SK-N-SH treated with all-trans-retinoic acid at 6 μM for 48 hours (cell line): ENCODE data around the gene FRMD4A.

Experiments
- ARNTL ChIP-seq: fragments of 450-650 bp; formaldehyde crosslinking; IDR thresholded peaks from 2 replicates; pipeline ENCODE4 v1.5.0; 2020; ENCODE audit warnings: low read depth, mild to moderate bottlenecking, moderate library complexity, borderline replicate concordance
- OSR1 ChIP-seq: fragments of 250-450 bp; sonication (Bioruptor Pico); IDR thresholded peaks from 2 replicates; pipeline ENCODE4 v1.8.0; 2022; ENCODE audit warnings: moderate library complexity, mild to moderate bottlenecking, inconsistent platforms

DNA sequence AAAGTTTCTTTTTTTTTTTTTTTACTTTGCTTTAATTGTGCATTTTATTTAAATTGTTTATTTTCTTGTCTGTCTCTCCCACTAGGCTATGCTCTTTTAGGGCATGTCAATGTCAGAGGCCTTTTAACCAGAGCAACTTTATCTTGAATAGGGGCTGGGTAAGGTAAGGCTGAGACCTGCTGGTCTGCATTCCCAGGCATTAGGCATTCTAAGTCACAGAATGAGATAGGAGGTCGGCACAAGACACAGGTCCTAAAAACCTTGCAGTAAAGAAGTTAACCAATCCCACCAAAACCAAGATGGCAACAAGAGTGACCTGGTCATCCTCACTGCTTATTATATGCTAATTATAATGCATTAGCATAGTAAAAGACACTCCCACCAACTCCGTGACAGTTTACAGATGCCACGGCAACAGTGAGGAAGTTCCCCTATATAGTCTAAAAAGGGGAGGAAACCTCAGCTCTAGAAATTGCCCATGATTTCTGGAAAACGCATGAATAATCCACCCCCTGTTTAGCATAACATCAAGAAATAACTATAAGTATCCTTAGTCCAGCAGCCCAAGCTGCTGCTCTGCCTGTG, 47.0 kb upstream of the FRMD4A start:
- no peak for TF ChIP-seq OSR1 (CRISPR knock-in tag)
- TF ChIP-seq ARNTL: no peak
